ENCODE data around the gene LRBA.

DNA sequence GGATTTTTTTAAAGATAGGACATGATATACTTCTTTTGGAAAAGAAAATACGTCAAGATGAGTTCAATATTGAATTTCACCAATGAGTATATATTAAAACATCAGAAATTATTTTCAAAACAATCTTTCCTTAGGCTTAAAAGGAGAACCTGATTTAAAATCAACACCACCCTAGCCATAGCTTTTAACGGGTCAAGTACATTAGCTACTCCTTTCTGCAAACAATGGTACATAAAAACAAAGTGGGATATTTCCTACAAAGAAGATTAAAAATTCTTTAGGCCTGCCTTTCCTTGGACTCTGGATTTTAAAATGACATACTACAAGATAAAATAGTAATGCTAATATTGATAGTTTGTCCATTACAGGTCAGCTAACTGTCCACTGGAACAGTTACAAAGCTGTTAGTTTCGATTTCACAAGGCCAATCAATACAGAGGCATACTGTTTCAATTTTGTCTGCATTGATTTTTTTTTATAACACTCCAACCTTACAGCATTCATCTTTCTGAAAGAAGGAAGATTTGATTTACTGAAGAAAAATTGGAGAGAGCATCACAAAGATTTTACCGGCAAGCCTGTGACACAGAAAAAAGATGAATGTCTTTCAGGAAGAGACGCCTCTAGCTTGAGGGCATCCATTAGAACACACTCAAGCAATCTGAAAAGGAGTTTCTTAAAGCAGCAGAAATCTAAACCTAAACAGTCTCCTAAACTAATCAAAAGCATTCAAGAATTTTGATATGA lies 335.9 kb downstream of the LRBA start:
- TF ChIP-seq POLR2A (IDR thresholded peaks at IDR 0.05; ENCODE audit: low read depth, low read length), result no peak
- no peak for TF ChIP-seq POLR2AphosphoS5 (IDR thresholded peaks at IDR 0.05; ENCODE audit: low read depth, low read length)
- TF ChIP-seq TAF1 (IDR thresholded peaks at IDR 0.05; ENCODE audit: borderline replicate concordance, low read depth, low read length), result no peak

Measured in GM12892 (cell line).